H1 (cell line): ENCODE results near the gene EZH2. TPM values are rescaled to one million over a fixed set of nuclear protein-coding genes. Genes with fewer than 3 reads are reported as not detected.

Experiments used
- CTCF ChIA-PET: fragments of 300-600 bp; sonication (Branson Sonifier 250); formaldehyde crosslinking; loops from one replicate; lab custom pipeline; 2021; ENCODE audit not compliant: partially characterized antibody; lab: Charles Lee
- POLR2A ChIA-PET: fragments of 300-600 bp; sonication (Branson Sonifier 250); formaldehyde crosslinking; loops from one replicate; lab custom pipeline; 2021; ENCODE audit warnings: inconsistent platforms; ENCODE audit not compliant: partially characterized antibody; lab: Charles Lee
- DNase-seq, 2 experiments: peaks; one replicate each; pipeline versions ENCODE4 v3.0.0 to v3.0.0-alpha.2; 2010 to 2022; ENCODE audit warnings: low spot score in 2 of 2, low read depth in 1 of 2, mixed read lengths in 1 of 2
- FAIRE-seq: peaks from 2 replicates; lab custom pipeline; 2011; peaks lifted over from hg19 to GRCh38; lab: Jason Lieb, UNC
- H2AFZ ChIP-seq: 2 replicates; pipeline ENCODE4 v1.8.1; 2012; ENCODE audit warnings: low read length, inconsistent platforms
- H2AK5ac ChIP-seq: 2 replicates; pipeline ENCODE4 v1.6.1; 2013; ENCODE audit warnings: low read depth, low read length
- H2BK120ac ChIP-seq: replicated peaks from 2 replicates; pipeline ENCODE3; 2013; ENCODE audit warnings: low read depth, low read length, inconsistent platforms
- H2BK12ac ChIP-seq: 2 replicates; pipeline ENCODE4 v1.6.1; 2013; ENCODE audit warnings: low read depth, low read length
- H2BK15ac ChIP-seq: 2 replicates; pipeline ENCODE4 v1.6.1; 2013; ENCODE audit warnings: low read length
- H2BK20ac ChIP-seq: 2 replicates; pipeline ENCODE4 v1.6.1; 2013; ENCODE audit warnings: low read length
- H2BK5ac ChIP-seq: 2 replicates; pipeline ENCODE4 v1.6.1; 2013; ENCODE audit warnings: low read depth, low read length
- H3K14ac ChIP-seq: 2 replicates; pipeline ENCODE4 v1.6.1; 2013; ENCODE audit warnings: inconsistent platforms; ENCODE audit not compliant: insufficient read length
- H3K18ac ChIP-seq: 2 replicates; pipeline ENCODE4 v1.6.1; 2013; ENCODE audit warnings: low read length; ENCODE audit errors: extremely low read depth
- H3K23ac ChIP-seq: 2 replicates; pipeline ENCODE4 v1.6.1; 2013; ENCODE audit warnings: inconsistent platforms; ENCODE audit not compliant: insufficient read length
- H3K23me2 ChIP-seq: 2 replicates; pipeline ENCODE4 v1.6.1; 2013; ENCODE audit warnings: low read depth, low read length
- H3K27ac ChIP-seq: 2 replicates; pipeline ENCODE4 v1.6.1; 2011; ENCODE audit warnings: low read depth, low read length, inconsistent platforms
- H3K27me3 ChIP-seq, 4 experiments: replicated peaks in 1 of 4; 1 replicate in 1 of 4; 2 replicates in 3 of 4; pipeline versions ENCODE4 v1.6.1 to v1.8.1; 2011 to 2013; ENCODE audit warnings: low read length in 3 of 4, mild to moderate bottlenecking in 3 of 4, inconsistent platforms in 2 of 4, mixed read lengths in 2 of 4, moderate library complexity in 1 of 4; ENCODE audit not compliant: control insufficient read depth in 3 of 4, insufficient read depth in 3 of 4; ENCODE audit errors: extremely low read depth in 1 of 4
- H3K36me3 ChIP-seq, 4 experiments: 2 replicates each; pipeline versions ENCODE4 v1.6.1 to v1.8.1; 2011 to 2013; ENCODE audit warnings: mild to moderate bottlenecking in 4 of 4, low read length in 3 of 4, moderate library complexity in 2 of 4, control low read depth in 1 of 4, inconsistent platforms in 1 of 4; ENCODE audit not compliant: insufficient read depth in 4 of 4, control insufficient read depth in 2 of 4
- H3K4ac ChIP-seq: replicated peaks from 2 replicates; pipeline ENCODE3; 2013; ENCODE audit warnings: low read length, low read depth, mixed read lengths, inconsistent platforms; ENCODE audit not compliant: insufficient read length
- H3K4me1 ChIP-seq, 4 experiments: replicated peaks in 1 of 4; 1 replicate in 1 of 4; 2 replicates in 3 of 4; pipeline versions ENCODE4 v1.6.1 to v1.8.1; 2011 to 2013; ENCODE audit warnings: low read length in 3 of 4, inconsistent platforms in 2 of 4, mixed read lengths in 1 of 4; ENCODE audit not compliant: insufficient read depth in 4 of 4, control insufficient read depth in 3 of 4
- H3K4me2 ChIP-seq, 2 experiments: 2 replicates each; pipeline versions ENCODE4 v1.6.1 to v1.8.1; 2011 to 2013; ENCODE audit warnings: low read depth in 2 of 2, low read length in 2 of 2, control low read depth in 1 of 2, inconsistent platforms in 1 of 2, mild to moderate bottlenecking in 1 of 2; ENCODE audit not compliant: insufficient read depth in 1 of 2
- H3K4me3 ChIP-seq, 4 experiments: fragments of 200-600, 300-600 bp in 1 of 4; sonication (generic), shearing (Covaris generic), sonication (Bioruptor Twin) in 1 of 4; 2 replicates each; pipeline versions ENCODE4 v1.5.1 to v1.8.1; 2011 to 2016; ENCODE audit warnings: low read length in 4 of 4, low read depth in 3 of 4, control low read depth in 2 of 4, inconsistent platforms in 2 of 4, mild to moderate bottlenecking in 2 of 4, mixed read lengths in 1 of 4, moderate library complexity in 1 of 4; ENCODE audit not compliant: insufficient read depth in 2 of 4; ENCODE audit errors: extremely low read depth in 1 of 4
- H3K56ac ChIP-seq: replicated peaks from 2 replicates; pipeline ENCODE3; 2013; ENCODE audit warnings: low read depth, mild to moderate bottlenecking, mixed read lengths, low read length, inconsistent platforms; ENCODE audit not compliant: insufficient read length
- H3K79me1 ChIP-seq: 2 replicates; pipeline ENCODE4 v1.6.1; 2013; ENCODE audit warnings: low read depth, low read length, control low read depth
- H3K79me2 ChIP-seq, 2 experiments: 2 replicates each; pipeline versions ENCODE4 v1.6.1 to v1.8.1; 2012 to 2013; ENCODE audit warnings: low read length in 2 of 2, mild to moderate bottlenecking in 2 of 2, inconsistent platforms in 1 of 2; ENCODE audit not compliant: insufficient read depth in 2 of 2, control insufficient read depth in 1 of 2
- H3K9ac ChIP-seq, 4 experiments: replicated peaks in 1 of 4; 1 replicate in 1 of 4; 2 replicates in 3 of 4; pipeline versions ENCODE4 v1.6.1 to v1.8.1; 2011 to 2013; ENCODE audit warnings: low read depth in 3 of 4, low read length in 3 of 4, control low read depth in 2 of 4, mild to moderate bottlenecking in 2 of 4, moderate library complexity in 2 of 4, inconsistent platforms in 1 of 4; ENCODE audit errors: extremely low read depth in 1 of 4
- H3K9me3 ChIP-seq, 2 experiments: 2 replicates each; pipeline versions ENCODE4 v1.6.1 to v1.8.1; 2012 to 2013; ENCODE audit warnings: mild to moderate bottlenecking in 2 of 2, moderate library complexity in 2 of 2, control low read depth in 1 of 2, inconsistent platforms in 1 of 2, low read depth in 1 of 2, low read length in 1 of 2, mixed read lengths in 1 of 2; ENCODE audit not compliant: insufficient read depth in 2 of 2
- H4K20me1 ChIP-seq, 2 experiments: replicated peaks in 1 of 2; 2 replicates each; pipeline versions ENCODE3 to v1.8.1; 2011 to 2013; ENCODE audit warnings: inconsistent platforms in 2 of 2, low read length in 2 of 2, mild to moderate bottlenecking in 1 of 2; ENCODE audit not compliant: insufficient read depth in 2 of 2, control insufficient read depth in 1 of 2
- H4K5ac ChIP-seq: 2 replicates; pipeline ENCODE4 v1.6.1; 2013; ENCODE audit warnings: low read length, low read depth, mixed read lengths, inconsistent platforms; ENCODE audit not compliant: insufficient read length
- H4K8ac ChIP-seq: 2 replicates; pipeline ENCODE4 v1.8.0; 2013; ENCODE audit warnings: mild to moderate bottlenecking, moderate library complexity, low read length, inconsistent platforms; ENCODE audit not compliant: insufficient read depth; ENCODE audit errors: extremely low read depth
- H4K91ac ChIP-seq: replicated peaks from 2 replicates; pipeline ENCODE3; 2013; ENCODE audit warnings: low read length, mixed read lengths, inconsistent platforms; ENCODE audit not compliant: insufficient read length
- CBX5 ChIP-seq: fragments of 300-800, 300-1000 bp; sonication (generic); IDR thresholded peaks from 2 replicates; pipeline ENCODE4 v1.7.1; 2016; ENCODE audit warnings: antibody characterized with exemption, low read length, low read depth
- CTBP2 ChIP-seq: IDR thresholded peaks from 2 replicates; pipeline ENCODE4 v1.7.0; 2011; ENCODE audit warnings: borderline replicate concordance, mild to moderate bottlenecking, moderate library complexity, mixed read lengths, low read length; ENCODE audit not compliant: insufficient read depth, insufficient read length
- SP4 ChIP-seq: IDR thresholded peaks from 2 replicates; pipeline ENCODE4 v1.6.1; 2012; ENCODE audit warnings: low read length, inconsistent platforms
- WGBS, 2 experiments: shearing (Covaris generic) in 1 of 2; methylation state at CpG; one replicate each; pipeline versions ENCODE4 v1.1.6 to v1.1.7; 2013 to 2015; ENCODE audit warnings: low lambda C conversion rate in 2 of 2, mixed read lengths in 2 of 2, inconsistent platforms in 1 of 2, low coverage in 1 of 2, missing lambda C conversion rate in 1 of 2; ENCODE audit not compliant: insufficient replicate concordance in 2 of 2, insufficient coverage in 1 of 2, insufficient read length in 1 of 2; ENCODE audit errors: extremely low coverage in 1 of 2, missing lambda C conversion rate in 1 of 2; 5-methylcytosine and 5-hydroxymethylcytosine counted together
- polyA plus RNA-seq, 7 experiments: library from polyadenylated mRNA; depleted of rRNA in 3 of 7; stranded (reverse) in 5 of 7; unstranded in 2 of 7; fragments of >200 nt in 5 of 7; fragments of 200-250 nt in 2 of 7; gene quantifications; 1 replicate in 5 of 7; 2 replicates in 1 of 7; 4 replicates in 1 of 7; pipeline versions ENCODE4 v1.2.1 to v1.2.3, GENCODE V29; 2011 to 2013; ENCODE audit warnings: missing spikeins in 2 of 7, mixed read lengths in 2 of 7
- total RNA-seq: library from RNA; stranded (reverse); fragmentation: NEBNext Ultra II Directional; extraction: Animal tissue kit (Norgen Biotek cat#: 25700); gene quantifications from 2 replicates; pipeline ENCODE4 v1.2.1, GENCODE V29; 2021
- TF ChIP-seq, protein P1 (sequence below): IDR thresholded peaks from 2 replicates; pipeline ENCODE4 v1.6.1; 2011; ENCODE audit warnings: low read length, improper control_type of control experiment

Gene EZH2
- total and polyA plus RNA-seq, 2 of the 8 experiments (the other 6 are each of a cell fraction or from before 2014, with no cell fraction given): 28.9 to 49.0 TPM

DNA sequence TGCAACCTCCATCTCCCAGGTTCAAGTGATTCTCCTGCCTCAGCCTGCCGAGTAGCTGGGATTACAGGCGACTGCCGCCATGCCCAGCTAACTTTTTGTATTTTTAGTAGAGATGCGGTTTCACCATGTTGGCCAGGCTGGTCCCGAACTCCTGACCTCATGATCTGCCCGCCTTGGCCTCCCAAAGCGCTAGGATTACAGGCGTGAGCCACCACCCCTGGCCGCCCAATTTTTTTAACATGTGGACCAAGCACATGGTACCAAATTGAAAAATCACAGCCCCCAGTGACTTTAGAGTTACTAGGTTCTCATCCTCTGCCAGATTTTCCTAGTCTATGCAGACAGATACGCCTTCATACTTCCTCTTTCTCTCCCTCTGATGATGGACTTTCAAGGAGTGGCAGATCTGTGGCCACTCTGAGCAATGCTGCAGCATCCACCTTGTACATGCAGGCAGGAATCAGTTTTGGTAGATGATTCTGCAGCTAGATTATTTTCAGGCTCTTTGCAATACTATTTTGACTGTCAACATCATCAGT is 34.0 kb upstream of the EZH2 start:
- H2BK12ac ChIP-seq: no peak overlapping the region
- H3K56ac ChIP-seq: no peak overlapping the region
- no peak overlapping the region for H4K91ac ChIP-seq
- H4K20me1 ChIP-seq: peaks cover 0 to 1% of the 10 kb centered on the region in 2 experiments
- ChIA-PET CTCF (interaction anchor here (0.8 kb wide), 1 partner anchor 62 kb away, joined by 3 read pairs; no protein-coding TSS in a partner anchor), POLR2A (interaction anchor here (0.7 kb wide), 1 partner anchor 297 kb away, joined by 3 read pairs; no protein-coding TSS in a partner anchor)
- H3K79me2 ChIP-seq: no peaks in the 10 kb centered on the region
- no peak overlapping the region for H3K18ac ChIP-seq
- H3K4me2 ChIP-seq: no peak overlapping the region
- H3K79me1 ChIP-seq: no peaks in the 10 kb centered on the region
- peaks cover 3% of the 10 kb centered on the region; the same call in 1 of the 2 replicates for H3K23me2 ChIP-seq
- no peaks in the 10 kb centered on the region for H3K9me3 ChIP-seq
- H2AFZ ChIP-seq: no peak overlapping the region
- H3K14ac ChIP-seq: no peak overlapping the region
- H4K8ac ChIP-seq: no peak overlapping the region
- no peak overlapping the region for H2BK20ac ChIP-seq
- no peak overlapping the region for H2BK5ac ChIP-seq
- DNase-seq: no peak
- H3K4me1 ChIP-seq: peaks cover 2 to 5% (median 2%) of the 10 kb centered on the region in 4 experiments; a peak in 5 of 7 replicates
- no peak overlapping the region for H4K5ac ChIP-seq
- no peak overlapping the region for H2AK5ac ChIP-seq
- no peak overlapping the region for H3K23ac ChIP-seq
- H3K27me3 ChIP-seq: no peaks in the 10 kb centered on the region
- H2BK15ac ChIP-seq: no peak overlapping the region
- H3K4ac ChIP-seq: no peak overlapping the region
- no peak overlapping the region for H3K27ac ChIP-seq
- TF ChIP-seq SP4: no peak
- no peak for TF ChIP-seq CTBP2
- no peak for TF ChIP-seq CBX5
- TF ChIP-seq, protein P1, sequence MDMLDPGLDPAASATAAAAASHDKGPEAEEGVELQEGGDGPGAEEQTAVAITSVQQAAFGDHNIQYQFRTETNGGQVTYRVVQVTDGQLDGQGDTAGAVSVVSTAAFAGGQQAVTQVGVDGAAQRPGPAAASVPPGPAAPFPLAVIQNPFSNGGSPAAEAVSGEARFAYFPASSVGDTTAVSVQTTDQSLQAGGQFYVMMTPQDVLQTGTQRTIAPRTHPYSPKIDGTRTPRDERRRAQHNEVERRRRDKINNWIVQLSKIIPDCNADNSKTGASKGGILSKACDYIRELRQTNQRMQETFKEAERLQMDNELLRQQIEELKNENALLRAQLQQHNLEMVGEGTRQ: no peak
- TF ChIP-seq, all 59 proteins: peak for 0
- Histone ChIP-seq H3K4me3 (no peak overlapping the region), H3K9ac (no peak overlapping the region), H3K36me3 (no peaks in the 10 kb centered on the region), H2BK120ac (no peak overlapping the region)
- FAIRE-seq: no peak
- WGBS, 2 experiments: 88% methylated on average over 10 of the region's 10 CpGs; no CpG with 5 or more reads in 1 of the 2 experiments
